HUES6 (cell line): Measurements from ENCODE around the gene ABHD12.
"Not testable (repeated sequence)": the region's sequence is repeated elsewhere in the genome, so short reads cannot be mapped to it uniquely, and the experiment has no call there.

ENCODE experiments used
- H3K27ac ChIP-seq: 2 replicates; pipeline ENCODE4 v1.7.0; 2013; ENCODE audit warnings: low read depth, mild to moderate bottlenecking, low read length, inconsistent platforms
- H3K27me3 ChIP-seq: 2 replicates; pipeline ENCODE4 v1.6.1; 2013; ENCODE audit warnings: low read length; ENCODE audit not compliant: control insufficient read depth, insufficient read depth
- H3K36me3 ChIP-seq: 2 replicates; pipeline ENCODE4 v1.6.1; 2013; ENCODE audit warnings: low read length; ENCODE audit not compliant: control insufficient read depth, insufficient read depth
- H3K4me1 ChIP-seq: 2 replicates; pipeline ENCODE4 v1.6.1; 2013; ENCODE audit warnings: low read length; ENCODE audit not compliant: control insufficient read depth, insufficient read depth
- H3K4me3 ChIP-seq: 2 replicates; pipeline ENCODE4 v1.5.1; 2013; ENCODE audit warnings: low read depth, low read length
- H3K9ac ChIP-seq: one replicate; pipeline ENCODE4 v1.6.1; 2013; ENCODE audit warnings: mild to moderate bottlenecking, low read length
- H3K9me3 ChIP-seq: 2 replicates; pipeline ENCODE4 v1.6.1; 2013; ENCODE audit warnings: low read depth, low read length; ENCODE audit not compliant: control insufficient read depth, insufficient read depth

The ABHD12 gene

DNA sequence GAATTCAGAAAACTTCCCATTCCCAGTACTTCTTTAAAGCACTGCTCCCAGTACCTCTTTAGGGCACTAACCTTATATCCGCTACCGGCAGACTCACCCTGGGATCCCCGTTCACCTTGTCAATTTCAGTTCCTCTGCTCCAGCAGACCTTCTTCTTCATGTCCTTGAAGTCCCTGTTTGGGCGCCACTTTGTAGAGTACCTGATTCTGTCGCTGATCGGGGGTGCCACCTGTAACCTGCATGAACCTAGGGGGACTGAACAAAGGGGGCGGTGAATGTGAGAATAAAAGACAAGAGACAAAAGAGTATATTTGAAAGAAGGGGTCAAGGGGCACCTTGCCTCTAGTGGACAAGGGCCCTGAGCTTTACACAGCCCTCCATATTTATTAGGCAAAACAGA, 11.9 kb upstream of the ABHD12 start:
- Histone ChIP-seq H3K4me1 (peaks cover 7% of the 10 kb centered on the region), H3K9ac (no peak overlapping the region), H3K36me3 (no peaks in the 10 kb centered on the region), H3K27ac (no peak overlapping the region), H3K9me3 (peaks cover 37% of the 10 kb centered on the region), H3K4me3 (no peak overlapping the region), H3K27me3 (no peaks in the 10 kb centered on the region)

DNA sequence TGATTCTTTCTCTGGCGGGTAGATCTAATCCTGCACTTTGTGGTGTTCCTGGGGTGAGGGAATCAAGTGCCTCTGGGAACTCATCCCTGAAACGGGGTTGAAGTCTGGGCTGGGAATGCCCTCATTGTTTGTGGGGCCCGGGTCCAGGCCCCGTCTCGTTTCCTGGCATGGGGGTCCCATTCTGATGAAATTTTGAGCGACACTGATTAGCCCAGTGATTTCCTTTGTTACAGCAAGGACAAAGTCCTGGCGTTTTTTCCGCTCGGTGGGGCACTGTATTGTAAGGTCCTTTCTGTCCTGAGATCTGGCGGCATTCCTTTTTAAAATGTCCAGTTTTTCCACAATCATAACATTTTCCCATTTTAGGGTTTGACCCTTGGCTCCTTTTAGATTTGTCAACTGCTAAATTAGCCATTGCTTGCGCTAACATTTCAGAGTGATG, 9.7 kb upstream of the ABHD12 start:
- H3K9me3 ChIP-seq, result peaks cover 32% of the 10 kb centered on the region
- not testable (repeated sequence) for H3K9ac ChIP-seq, H3K27me3 ChIP-seq, H3K36me3 ChIP-seq, H3K4me3 ChIP-seq, H3K27ac ChIP-seq, H3K4me1 ChIP-seq

DNA sequence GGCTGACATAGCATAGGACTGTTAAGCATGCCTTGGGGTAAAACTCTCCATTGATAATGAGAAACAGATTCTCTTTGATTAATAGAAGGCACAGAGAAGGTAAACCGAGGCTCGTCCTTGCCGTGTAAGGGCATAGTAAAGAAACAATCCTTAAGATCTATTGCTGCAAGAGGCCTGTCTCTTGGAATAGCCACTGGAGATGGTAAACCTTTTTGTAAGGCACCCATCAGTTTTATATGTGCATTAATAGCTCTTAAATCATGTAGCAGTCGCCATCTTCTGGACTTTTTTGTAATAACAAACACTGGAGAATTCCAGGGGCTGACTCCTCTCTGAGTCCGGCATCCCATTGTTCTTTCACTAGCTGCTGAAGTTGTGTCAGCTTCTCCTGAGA, 8.4 kb upstream of the ABHD12 start:
- Histone ChIP-seq H3K9me3 (peaks cover 29% of the 10 kb centered on the region), H3K9ac (no peak overlapping the region), H3K36me3 (no peaks in the 10 kb centered on the region), H3K27me3 (no peaks in the 10 kb centered on the region), H3K4me1 (peaks cover 10% of the 10 kb centered on the region; the same call in 1 of the 2 replicates), H3K27ac (no peak overlapping the region), H3K4me3 (no peak overlapping the region)

DNA sequence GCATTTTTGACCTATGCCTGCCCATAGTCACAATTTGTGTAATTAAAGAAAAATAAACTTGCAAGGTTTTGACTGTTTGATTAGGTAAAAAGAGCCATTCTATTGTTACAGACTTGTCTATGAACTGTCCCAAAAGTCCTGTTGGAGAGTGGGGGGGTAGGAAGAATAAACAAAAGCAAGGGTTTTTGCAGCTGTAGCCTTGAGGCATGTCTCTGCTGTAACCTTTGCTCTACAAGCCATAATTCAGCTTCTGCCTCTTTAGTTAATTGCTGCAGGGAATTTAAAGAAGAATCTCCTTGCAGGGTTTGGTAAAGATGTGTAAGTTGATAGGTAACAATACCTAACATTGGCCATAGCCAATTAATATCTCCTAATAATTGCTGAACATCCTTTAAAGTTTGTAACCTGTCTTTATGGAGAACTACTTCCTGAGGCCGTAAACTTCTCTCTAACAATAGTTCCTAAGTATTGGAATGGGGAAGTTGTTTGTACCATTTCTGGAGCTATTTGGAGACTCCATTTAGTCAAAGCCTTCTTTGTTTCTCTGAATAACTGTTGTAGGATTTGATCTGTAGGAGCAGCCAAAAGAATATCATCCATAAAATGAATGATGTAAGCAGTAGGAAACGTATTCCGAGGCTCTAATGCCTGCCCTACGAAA, 7.9 kb upstream of the ABHD12 start:
- Histone ChIP-seq H3K4me3 (no peak overlapping the region), H3K4me1 (peaks cover 10% of the 10 kb centered on the region; the same call in 1 of the 2 replicates), H3K36me3 (no peaks in the 10 kb centered on the region), H3K9ac (no peak overlapping the region), H3K9me3 (peaks cover 23% of the 10 kb centered on the region), H3K27me3 (no peaks in the 10 kb centered on the region), H3K27ac (no peak overlapping the region)

DNA sequence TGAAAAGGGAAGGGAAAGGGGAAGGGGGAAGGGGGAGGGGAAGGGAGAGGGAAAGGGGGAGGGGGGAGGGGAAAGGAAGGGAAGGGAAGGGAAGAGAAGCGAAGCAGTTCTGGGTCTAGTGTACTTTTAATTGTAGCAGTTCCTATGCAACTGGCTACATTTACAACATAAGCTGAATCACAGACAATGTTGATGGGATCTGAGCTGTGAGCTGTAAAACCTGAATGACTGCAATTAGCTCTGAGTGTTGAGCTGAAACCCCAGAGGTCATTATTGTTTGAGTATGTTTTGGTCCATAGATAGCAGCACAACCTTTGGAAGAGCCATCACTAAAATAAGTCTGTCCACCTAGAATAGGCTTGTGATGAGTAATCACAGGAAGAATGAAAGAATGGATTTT, 7.2 kb upstream of the ABHD12 start:
- Histone ChIP-seq H3K27me3 (no peaks in the 10 kb centered on the region), H3K36me3 (no peaks in the 10 kb centered on the region), H3K4me3 (no peak overlapping the region), H3K27ac (no peak overlapping the region), H3K9ac (no peak overlapping the region), H3K4me1 (peaks cover 10% of the 10 kb centered on the region; the same call in 1 of the 2 replicates), H3K9me3 (peaks cover 16% of the 10 kb centered on the region)

DNA sequence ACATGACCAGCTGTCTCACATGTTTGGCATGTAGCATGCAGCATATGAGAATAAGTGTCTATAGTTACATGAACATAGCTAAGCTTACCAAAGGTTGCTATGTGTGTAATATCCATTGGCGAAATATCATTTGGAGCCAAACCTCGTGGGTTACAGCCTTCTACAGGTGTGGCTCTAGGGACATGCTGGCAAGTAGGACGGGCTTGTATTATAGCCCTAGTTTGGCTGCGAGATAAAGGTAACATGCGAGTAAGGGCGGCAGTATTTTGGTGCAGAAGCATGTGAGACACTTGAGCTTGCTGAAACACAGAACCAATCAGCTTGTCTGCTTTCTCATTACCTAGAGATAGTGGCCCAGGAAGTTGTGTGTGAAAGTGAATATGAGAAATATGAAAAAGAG, 6.5 kb upstream of the ABHD12 start:
- Histone ChIP-seq H3K4me1 (peaks cover 10% of the 10 kb centered on the region; the same call in 1 of the 2 replicates), H3K9ac (no peak overlapping the region)

DNA sequence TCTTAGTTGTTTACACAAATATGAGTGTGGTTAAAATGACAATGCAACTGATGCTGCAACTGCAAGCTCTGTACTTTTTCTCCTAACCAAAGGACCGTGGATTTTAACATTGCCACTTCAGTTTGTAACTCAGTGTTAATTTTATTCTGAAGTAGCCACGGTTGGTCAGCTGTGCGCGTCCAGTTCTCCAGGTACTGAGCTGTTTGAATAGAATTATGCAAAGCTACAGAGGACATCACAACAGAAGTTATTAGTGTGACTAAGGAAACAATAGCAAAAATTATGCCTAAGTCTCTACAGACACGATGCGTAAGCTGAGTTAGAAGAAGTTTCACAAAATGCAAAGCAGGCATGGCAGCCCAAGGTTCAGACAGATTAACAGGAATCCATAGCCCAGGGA, 4.4 kb upstream of the ABHD12 start:
- Histone ChIP-seq H3K27me3 (no peaks in the 10 kb centered on the region), H3K9ac (no peak overlapping the region), H3K9me3 (no peaks in the 10 kb centered on the region), H3K36me3 (no peaks in the 10 kb centered on the region), H3K4me1 (peaks cover 10% of the 10 kb centered on the region; the same call in 1 of the 2 replicates), H3K4me3 (no peak overlapping the region), H3K27ac (no peak overlapping the region)

More for the DNA sequence above, 6.5 kb upstream of the ABHD12 start:
- no peak overlapping the region for H3K27ac ChIP-seq
- no peaks in the 10 kb centered on the region for H3K27me3 ChIP-seq
- H3K36me3 ChIP-seq, result no peaks in the 10 kb centered on the region
- peaks cover 9% of the 10 kb centered on the region for H3K9me3 ChIP-seq
- H3K4me3 ChIP-seq, result no peak overlapping the region

DNA sequence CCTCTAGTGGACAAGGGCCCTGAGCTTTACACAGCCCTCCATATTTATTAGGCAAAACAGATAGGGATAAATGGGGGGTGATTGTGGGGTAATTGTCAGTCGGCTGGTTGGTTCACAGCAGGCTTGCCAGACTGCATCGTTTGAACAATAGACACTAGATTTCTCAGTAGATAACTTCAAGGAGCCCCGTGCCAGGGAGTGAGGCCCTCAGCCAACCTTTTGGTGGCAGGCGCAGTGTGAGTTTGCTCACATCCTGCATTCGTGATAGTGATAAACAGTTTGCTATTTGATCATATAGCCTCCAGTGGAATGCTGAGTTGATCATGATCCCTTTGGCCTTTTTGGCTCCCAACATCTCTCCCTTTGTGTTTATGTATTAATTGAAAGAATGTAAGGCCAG, 3.6 kb upstream of the ABHD12 start:
- no peak overlapping the region for H3K9ac ChIP-seq

DNA sequence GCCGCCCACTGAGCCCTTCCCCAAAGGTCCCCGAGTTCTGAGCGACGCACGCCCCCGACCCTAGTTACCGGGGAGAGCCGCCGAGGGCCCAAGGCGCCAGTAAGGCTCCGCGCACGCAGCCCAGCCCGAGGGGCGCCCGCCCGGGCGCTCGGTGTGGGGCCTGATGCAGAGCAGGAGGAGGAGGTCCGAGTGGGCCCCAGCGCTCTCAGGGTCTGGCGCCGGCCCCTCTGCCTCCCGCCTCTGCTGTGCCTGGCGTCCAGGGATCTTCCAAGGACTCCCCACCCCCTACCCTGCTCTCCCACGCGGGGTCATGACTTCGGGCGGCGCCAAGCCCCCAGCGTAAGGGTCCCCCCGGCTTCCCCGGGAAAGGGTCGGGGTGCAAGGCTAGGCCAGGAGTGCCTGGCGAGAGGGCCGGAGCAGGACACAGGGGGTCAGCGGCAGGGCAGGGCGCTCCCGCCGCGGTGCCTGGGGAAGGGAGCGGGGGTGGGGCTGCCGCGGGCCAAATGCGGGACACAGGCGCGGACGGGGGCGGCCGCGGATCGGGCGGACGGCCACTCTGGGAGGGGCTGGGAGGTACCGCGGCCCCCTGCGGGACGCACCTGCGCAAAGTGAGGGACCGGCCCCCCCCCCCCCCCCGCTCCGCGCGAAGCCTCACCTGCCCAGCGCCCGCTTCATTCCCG, 637 bp downstream of the ABHD12 start:
- Histone ChIP-seq H3K4me3 (peak overlapping the region; percentile 69), H3K9ac (peak overlapping the region; percentile 82), H3K4me1 (peaks cover 6% of the 10 kb centered on the region; the same call in 1 of the 2 replicates), H3K36me3 (no peaks in the 10 kb centered on the region; the same call in 1 of the 2 replicates), H3K27me3 (no peaks in the 10 kb centered on the region), H3K9me3 (no peaks in the 10 kb centered on the region), H3K27ac (peak overlapping the region; percentile 90)

More for the DNA sequence above, 3.6 kb upstream of the ABHD12 start:
- H3K27me3 ChIP-seq, result no peaks in the 10 kb centered on the region
- no peak overlapping the region for H3K4me3 ChIP-seq
- H3K27ac ChIP-seq, result no peak overlapping the region
- no peaks in the 10 kb centered on the region for H3K36me3 ChIP-seq
- H3K4me1 ChIP-seq, result peaks cover 12% of the 10 kb centered on the region
- H3K9me3 ChIP-seq, result no peaks in the 10 kb centered on the region

DNA sequence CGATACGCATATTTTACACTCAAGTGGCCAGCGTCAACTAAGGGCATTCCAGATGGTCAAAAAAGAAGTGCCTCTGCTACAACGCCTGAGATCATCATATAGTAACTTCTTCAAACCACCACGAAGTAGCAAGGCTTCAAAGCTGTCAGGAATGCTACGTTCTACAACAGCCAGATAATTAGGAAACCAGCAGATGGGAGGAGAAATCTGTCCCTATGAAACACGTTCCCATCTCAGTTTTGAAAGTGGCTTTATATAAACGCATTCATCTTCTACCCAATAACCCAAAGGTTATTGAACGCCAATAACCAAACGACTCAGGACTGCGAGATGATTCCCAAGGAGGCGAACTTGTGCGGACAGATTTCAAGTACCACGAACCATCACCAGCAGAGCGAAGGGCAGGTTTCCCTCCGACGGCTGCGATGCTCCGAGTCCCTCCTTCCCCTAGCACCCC, 1.2 kb downstream of the ABHD12 start:
- Histone ChIP-seq H3K9ac (peak overlapping the region; percentile 82), H3K27me3 (no peaks in the 10 kb centered on the region), H3K4me1 (peaks cover 6% of the 10 kb centered on the region; the same call in 1 of the 2 replicates), H3K27ac (peak overlapping the region; percentile 90; the same call in 1 of the 2 replicates), H3K36me3 (no peaks in the 10 kb centered on the region; the same call in 1 of the 2 replicates), H3K4me3 (peak overlapping the region; percentile 69), H3K9me3 (no peaks in the 10 kb centered on the region)

DNA sequence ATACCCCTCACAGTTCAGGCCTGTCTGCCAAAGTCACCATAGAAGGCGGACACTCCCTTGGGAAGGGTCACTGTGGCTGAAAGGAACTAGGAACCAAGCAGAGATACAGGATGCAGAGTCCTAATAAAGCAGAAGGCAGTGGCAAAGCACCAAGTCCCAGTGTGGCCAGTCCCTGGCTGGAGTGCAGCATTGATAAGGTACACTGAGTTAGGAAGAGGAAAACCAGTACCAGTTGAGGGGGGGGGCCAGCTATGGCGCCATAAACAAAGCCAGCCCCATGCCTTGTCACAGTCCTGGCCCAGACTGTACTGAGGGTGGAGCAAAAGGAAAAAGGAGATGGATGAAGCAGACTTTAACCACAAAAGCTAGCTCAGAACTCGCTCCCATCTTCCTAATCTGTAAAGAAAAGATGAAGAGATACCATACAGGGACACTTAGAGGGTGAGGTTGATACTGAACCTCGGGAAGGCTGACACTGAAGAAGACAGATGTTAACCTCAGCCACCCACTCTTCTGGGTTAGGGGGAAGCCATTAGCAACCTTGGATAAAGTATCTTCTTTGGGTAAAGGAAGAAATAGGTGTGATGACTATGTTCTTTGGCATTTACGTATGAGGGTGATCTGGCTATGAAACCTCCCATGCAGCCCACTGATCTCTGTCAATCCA, 7.8 kb downstream of the ABHD12 start:
- Histone ChIP-seq H3K27ac (no peak overlapping the region), H3K4me1 (no peaks in the 10 kb centered on the region), H3K4me3 (no peak overlapping the region), H3K9ac (no peak overlapping the region), H3K9me3 (no peaks in the 10 kb centered on the region), H3K36me3 (peaks cover 6% of the 10 kb centered on the region), H3K27me3 (no peaks in the 10 kb centered on the region)
